Embryonic facial prominence (tissue), 1 donor: ENCODE results near the gene ABHD4.
"Not testable (repeated sequence)": the region's sequence is repeated elsewhere in the genome, so short reads cannot be mapped to it uniquely, and the experiment has no call there.

Experiments
- DNase-seq: peaks from one replicate; pipeline ENCODE4 v3.0.0-alpha.2; 2016; ENCODE audit errors: extremely low spot score

ABHD4 gene

DNA sequence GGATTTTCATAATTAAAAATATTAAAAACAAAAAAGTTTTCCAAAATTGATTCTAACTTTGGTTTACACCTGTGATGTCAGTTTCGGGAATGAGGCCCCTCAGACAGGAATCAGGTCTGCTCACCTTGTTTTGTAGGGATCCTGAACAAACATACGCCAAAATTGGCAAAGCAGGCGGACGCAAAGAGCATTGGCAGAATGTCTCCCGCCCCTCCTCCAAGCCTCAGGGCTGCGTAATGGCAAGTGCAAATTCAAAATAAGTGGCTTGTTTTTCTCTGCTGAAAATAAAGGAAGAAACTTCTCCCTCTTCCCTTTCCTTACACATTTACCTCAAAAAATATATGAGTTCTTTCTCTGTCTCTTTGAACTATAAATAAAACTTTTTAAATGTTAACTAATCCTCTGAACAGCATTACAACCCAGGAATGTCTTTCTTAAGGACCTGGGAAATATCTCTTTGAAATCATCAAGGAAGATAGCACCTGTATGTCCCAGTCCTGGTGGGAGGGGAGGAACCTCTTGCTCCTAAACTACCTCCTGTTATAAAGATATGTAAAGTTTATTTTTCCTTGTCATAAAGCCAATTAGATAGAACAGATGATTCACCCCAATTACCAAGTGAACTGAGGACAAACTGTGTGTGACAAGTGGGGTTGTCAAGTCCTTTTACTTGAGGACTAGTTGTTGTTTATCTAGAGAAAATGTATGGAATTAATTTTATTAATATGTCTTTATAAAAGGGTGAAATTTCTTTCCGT, 29.6 kb downstream of the ABHD4 start:
- DNase-seq: no peak

- DNase-seq: no peak
Measured at GRCh38 chr14:22629361-22629760, 31.3 kb downstream of the ABHD4 start.

DNA sequence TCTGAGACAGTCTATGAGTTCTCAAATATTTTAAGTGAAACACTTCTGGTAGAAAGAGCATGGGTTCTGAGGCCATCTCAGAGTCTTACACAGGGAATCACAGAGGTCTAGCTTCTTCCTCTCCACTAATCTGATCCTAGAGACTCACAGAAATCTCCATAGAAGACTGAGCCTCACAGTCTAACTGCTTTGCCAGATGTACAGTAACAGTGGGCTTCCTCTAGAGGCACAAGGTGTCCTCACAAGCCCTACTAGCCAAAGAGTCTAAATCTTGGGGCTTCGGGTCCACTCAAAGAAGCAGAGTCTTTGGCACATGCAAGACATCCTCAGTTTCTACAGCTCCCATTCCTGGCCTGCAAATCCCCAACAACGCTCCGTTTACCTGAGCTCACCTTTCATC, 32.0 kb downstream of the ABHD4 start:
- no peak for DNase-seq

GRCh38 chr14:22630486-22630885, 32.4 kb downstream of the ABHD4 start:
- DNase-seq: no peak

DNA sequence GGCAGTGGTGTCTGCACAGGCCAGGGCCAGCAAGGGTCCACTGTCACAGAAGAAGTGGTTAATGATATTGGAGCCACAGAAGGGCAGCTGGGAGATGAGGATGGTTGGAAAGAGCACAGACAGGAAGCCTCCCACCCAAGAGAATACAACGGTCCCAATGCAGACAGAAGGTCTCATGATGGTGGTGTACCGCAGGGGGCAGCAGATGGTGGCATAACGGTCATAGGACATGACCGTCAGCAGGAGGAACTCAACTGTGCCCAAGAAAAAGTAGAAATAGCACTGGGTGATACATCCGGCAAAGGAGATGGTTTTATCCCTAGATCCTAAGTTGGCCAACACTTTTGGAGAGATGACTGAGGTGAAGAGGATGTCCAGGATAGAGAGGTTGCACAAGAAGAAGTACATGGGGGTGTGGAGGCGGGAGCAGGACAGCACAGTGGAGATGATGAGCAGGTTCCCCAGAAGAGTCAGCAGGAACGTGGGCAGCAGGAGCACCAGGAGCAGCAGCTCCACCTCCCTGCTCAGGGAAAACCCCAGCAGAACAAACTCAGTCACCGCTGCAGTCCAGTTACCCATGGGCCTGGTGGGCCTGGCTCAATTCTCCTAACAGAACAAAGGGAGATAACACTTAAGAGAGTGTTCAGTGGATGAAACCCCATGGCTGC, 36.3 kb downstream of the ABHD4 start:
- no peak for DNase-seq

GRCh38 chr14:22635980-22636379, 37.9 kb downstream of the ABHD4 start:
- DNase-seq: not testable (repeated sequence)

DNA sequence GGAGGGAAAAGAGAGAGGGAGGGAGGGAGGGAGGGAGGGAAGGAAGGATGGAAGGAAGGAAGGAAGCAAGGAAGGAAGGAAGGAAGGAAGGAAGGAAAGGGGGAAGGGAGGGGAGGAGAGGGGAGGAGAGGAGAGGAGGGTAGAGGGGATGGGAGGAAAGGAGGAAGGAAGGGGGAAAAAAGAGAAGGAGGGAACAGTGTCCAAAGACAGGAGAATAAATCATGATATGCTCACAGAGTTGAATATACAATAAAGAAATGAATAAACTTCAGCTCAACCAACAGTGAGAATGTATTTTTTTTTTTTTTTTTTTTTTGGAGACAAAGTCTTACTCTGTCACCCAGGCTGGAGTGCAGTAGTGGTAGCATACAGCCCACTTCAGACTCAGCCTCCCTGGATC, 42.1 kb downstream of the ABHD4 start:
- no peak for DNase-seq

DNA sequence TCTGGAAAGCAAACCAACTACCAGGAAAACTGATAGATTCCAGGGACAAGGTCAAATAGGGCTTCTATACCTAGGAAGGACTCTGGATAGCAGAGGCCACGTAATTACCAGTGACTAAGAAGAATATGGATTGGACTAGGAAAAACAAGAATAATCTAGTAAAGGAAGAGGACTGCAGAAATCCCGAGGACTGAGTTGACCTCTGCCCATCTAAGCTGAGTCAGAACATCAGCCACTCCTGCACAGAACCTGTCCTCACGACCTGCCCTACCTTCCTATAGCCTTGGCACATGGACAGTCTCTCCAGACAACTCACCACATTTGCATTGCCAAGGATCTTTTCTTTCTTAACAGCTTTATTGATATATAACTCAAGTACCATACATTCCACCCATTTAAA, 43.7 kb downstream of the ABHD4 start:
- DNase-seq: no peak

- DNase-seq: no peak
Measured at GRCh38 chr14:22644305-22644635, 46.2 kb downstream of the ABHD4 start, which contains the start of gene OR6J1. TSS of gene OR6J1 (minus strand) at chr14:22644352. CDS start at chr14:22634811, 9,541 bp downstream.

- no peak for DNase-seq
Measured at GRCh38 chr14:22646570-22647254, 48.6 kb downstream of the ABHD4 start.

DNA sequence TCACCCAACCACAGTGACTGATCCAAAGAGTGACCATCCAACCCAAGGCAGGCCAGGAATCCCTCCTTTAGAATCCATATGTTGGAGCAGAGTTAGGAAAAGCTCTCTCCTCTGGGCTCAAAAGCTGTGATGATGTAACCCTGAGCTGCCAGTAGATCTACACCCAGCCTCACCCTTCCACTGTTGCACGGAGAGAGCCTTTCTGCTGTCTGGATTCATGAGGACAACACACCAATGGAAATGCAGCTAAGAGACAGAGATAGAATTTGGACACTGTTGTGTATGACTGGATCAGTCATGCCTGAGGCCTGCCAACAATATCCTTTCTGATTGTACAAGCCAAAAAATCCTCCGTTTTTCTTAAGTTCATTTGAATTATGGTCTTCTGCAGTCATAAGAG, 50.4 kb downstream of the ABHD4 start:
- no peak for DNase-seq

DNA sequence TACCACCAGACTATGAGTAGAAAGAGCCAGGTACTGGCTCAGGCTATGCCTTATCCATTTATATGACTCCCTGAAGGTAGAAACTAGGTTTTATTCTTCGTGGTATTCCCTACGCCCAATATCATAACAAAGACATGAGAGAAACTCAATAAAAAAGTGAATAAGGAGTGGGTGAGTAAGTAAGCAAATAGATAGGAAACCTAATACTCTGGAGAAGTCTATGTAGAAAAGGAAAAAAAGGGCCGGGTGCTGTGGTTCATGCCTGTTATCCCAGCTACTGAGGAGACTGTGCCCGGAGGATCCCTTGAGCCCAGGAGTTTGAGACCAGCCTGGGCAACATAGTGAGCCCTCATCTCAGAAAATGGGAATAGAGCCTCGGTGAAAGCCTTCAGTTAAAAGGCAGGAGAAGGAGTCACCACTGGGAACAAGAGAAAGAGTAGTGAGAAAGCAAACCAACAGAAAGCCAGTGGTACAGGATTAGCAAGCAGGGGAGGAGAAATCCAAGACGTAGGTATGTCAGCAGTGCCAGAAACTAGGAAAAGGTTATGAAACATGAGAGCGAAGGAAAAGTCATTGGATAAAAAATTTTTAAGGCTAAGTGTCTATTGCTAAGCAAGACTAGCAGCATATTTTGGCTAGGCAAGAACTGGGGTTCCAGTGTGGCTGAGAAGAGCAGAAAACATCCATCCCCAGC, 52.1 kb downstream of the ABHD4 start:
- DNase-seq: no peak

DNA sequence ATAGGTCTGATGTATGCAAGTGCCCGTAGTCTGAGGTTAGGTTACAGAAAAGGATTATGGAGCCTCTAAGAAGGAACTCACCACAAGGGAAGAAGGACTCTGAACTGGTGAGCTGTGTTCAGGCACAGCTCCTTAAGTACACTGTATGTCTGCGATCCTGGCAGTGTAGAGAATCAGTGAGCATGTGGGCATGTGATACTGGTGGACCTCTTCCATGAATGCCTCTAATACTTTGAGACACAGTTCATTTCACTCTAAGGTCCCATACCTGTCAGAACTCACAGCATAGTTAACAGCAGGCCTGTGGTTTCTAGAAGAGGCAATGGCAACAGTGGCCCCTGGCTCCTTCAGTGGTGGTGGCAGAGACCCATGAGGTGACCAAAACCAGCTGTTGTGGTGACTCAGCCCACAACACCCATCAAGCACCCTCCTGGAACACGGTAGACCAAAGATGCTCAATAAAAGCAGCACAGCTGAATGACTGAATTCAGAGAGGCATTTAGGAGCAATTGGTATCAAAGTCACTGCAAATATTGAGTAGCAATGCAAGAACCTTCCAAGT, 52.9 kb downstream of the ABHD4 start:
- no peak for DNase-seq

- DNase-seq: no peak
Measured at GRCh38 chr14:22651586-22651985, 53.5 kb downstream of the ABHD4 start.

- no peak for DNase-seq
Measured at GRCh38 chr14:22653012-22653621, 55.0 kb downstream of the ABHD4 start.

GRCh38 chr14:22656226-22656625, 58.1 kb downstream of the ABHD4 start:
- no peak for DNase-seq

DNA sequence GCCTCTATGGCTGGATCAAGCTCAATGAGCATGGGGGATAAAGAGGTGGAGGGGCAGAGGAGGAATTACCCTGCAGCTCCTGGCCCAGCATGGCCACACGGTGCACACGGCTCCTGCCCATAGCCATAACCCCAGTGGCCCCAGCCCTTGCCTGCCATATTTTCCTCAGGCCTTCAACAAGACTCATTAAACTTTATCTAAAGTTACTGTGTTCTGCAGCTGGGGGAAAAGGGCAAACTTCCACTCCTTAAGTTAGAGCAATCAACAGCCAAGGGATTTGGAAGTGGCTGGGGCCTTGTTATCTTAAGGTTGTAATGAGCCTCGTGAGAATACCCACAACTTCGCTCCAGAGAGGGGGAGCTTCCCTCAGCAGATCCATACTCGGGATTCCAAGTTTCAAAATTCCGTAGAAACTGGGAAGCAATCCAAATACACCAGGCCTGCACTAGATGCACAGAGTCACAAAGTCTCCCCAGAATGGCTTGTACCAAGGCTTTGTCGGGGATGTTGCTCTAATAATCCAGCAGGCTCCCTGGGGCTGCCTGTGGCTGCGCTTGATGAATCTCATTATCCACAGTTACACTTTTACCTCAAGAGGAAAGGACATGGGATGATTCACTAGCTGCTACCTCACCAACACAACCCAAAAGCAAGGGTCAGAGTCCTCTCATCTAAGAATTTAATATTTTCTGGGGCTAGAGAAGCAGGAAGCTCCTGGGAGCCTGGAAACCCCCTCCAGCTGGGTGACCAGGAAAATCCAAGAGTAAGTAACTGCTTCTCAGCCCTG, 59.0 kb downstream of the ABHD4 start:
- DNase-seq: no peak

DNA sequence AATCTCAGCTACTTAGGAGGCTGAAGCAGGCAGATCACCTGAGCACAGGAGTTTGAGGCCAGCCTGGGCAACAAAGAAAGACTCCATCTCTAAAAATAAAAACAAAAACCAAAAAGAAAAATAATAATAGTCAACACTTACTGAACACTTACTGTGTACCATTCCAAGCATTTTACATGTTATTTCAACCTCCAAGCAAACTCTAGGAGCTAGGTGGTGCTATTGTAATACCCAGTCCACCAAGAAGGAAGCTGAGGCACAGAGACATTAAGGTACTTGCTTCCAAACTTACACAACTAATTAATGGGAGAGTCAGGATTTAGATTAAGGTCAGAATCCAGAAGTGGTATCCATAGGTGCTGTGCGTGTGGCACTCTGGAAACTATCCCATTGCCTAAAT, 59.8 kb downstream of the ABHD4 start:
- no peak for DNase-seq

DNA sequence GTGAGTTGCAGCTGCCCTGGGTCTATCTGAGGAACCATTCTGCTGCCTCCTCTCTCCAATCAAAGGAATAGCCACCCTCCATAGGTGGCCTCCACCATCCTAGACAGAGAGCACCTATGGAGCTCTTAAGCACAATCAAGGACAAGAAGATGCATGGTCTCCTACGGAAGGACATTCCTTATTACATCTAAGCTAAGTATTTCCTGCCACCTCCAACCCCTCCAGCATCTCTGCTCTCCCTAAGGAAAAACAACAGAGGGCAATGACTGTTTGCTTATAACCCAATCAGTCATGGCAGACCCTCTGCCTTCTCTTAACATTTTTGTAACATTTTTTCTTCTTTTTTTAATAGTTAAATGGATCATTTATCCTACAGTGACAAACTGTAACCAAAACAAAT, 60.8 kb downstream of the ABHD4 start:
- no peak for DNase-seq

DNA sequence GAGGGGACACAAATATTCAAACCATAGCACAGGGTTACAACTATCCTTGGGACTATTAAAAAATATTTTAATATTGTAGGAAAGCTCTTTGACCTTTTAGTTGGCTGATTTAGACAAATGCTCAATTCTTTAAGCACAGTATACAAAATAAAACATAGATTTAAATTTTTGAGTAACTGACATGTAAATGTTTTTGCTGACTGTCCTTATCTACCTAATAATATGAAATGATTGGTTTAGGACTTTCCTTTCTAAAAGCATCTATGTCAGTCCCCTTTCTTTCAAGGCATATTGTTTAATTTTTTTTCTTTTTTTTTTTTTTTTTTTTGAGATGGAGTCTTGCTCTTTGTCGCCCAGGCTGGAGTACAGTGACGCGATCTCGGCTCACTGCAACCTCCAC, 62.6 kb downstream of the ABHD4 start:
- no peak for DNase-seq
